Caco-2 (cell line): Measurements from ENCODE around the gene PPP1R14B. TPM values are rescaled to one million over a fixed set of nuclear protein-coding genes. Genes with fewer than 3 reads are reported as not detected.

ENCODE experiments used
- BruUV-seq: library from RNA; stranded (reverse); fragments of 400-500 nt; replicated peaks from 2 replicates; lab custom pipeline; 2021; lab: Mats Ljungman, UMichigan
- CTCF ChIA-PET: fragments of 300-600 bp; sonication (Branson Sonifier 250); formaldehyde crosslinking; loops from one replicate; lab custom pipeline; 2022; ENCODE audit warnings: antibody characterized with exemption; lab: Charles Lee
- POLR2A ChIA-PET: fragments of 300-600 bp; sonication (Branson Sonifier 250); formaldehyde crosslinking; loops from one replicate; lab custom pipeline; 2022; ENCODE audit warnings: antibody characterized with exemption; lab: Charles Lee
- DNase-seq, 2 experiments: peaks; one replicate each; pipeline versions ENCODE4 v3.0.0 to v3.0.0-alpha.2; 2020 to 2022
- H3K27me3 ChIP-seq: replicated peaks from 2 replicates; pipeline ENCODE4 v1.6.0; 2011; ENCODE audit warnings: low read length; ENCODE audit not compliant: control insufficient read depth, insufficient read depth
- H3K36me3 ChIP-seq: 2 replicates; pipeline ENCODE4 v1.5.1; 2011; ENCODE audit warnings: low read length; ENCODE audit not compliant: control insufficient read depth, insufficient read depth
- H3K4me1 ChIP-seq: fragments of 250-450 bp; sonication (Bioruptor Pico); 2 replicates; pipeline ENCODE4 v1.5.1; 2020; ENCODE audit warnings: mild to moderate bottlenecking
- H3K4me3 ChIP-seq: 2 replicates; pipeline ENCODE4 v1.5.1; 2011; ENCODE audit warnings: low read depth, mild to moderate bottlenecking, control low read depth, low read length
- H3K9me3 ChIP-seq: fragments of 250-450 bp; sonication (Bioruptor Pico); 2 replicates; pipeline ENCODE4 v1.5.1; 2020; ENCODE audit warnings: mild to moderate bottlenecking, moderate library complexity
- H3K27ac Mint-ChIP-seq: one replicate; pipeline ENCODE4 v1.8.0; 2022; ENCODE audit warnings: mixed read lengths; ENCODE audit not compliant: unreplicated experiment
- H3K27me3 Mint-ChIP-seq: one replicate; pipeline ENCODE4 v1.8.0; 2022; ENCODE audit warnings: mixed read lengths; ENCODE audit not compliant: insufficient read depth, unreplicated experiment
- H3K36me3 Mint-ChIP-seq: one replicate; pipeline ENCODE4 v1.8.0; 2022; ENCODE audit warnings: mild to moderate bottlenecking, mixed read lengths; ENCODE audit not compliant: insufficient read depth, unreplicated experiment
- H3K4me1 Mint-ChIP-seq: one replicate; pipeline ENCODE4 v1.8.0; 2022; ENCODE audit warnings: low read depth, mixed read lengths; ENCODE audit not compliant: unreplicated experiment
- H3K4me3 Mint-ChIP-seq: one replicate; pipeline ENCODE4 v1.8.0; 2022; ENCODE audit warnings: mild to moderate bottlenecking, moderate library complexity, mixed read lengths; ENCODE audit not compliant: unreplicated experiment
- H3K9me3 Mint-ChIP-seq: one replicate; pipeline ENCODE4 v1.8.0; 2022; ENCODE audit warnings: mixed read lengths; ENCODE audit not compliant: unreplicated experiment
- intact Hi-C: fragments of 100-400 bp; cut with micrococcal nuclease; formaldehyde crosslinking; loops from one replicate; pipeline ENCODE4 v1.10.0; 2022; ENCODE audit not compliant: unreplicated experiment
- total RNA-seq: library from RNA; stranded (reverse); gene quantifications from 2 replicates; pipeline ENCODE4 v1.2.3, GENCODE V29; 2022
- TF ChIP-seq, protein P1 (sequence below), 2 experiments: fragments of 200-600 bp in 1 of 2; IDR thresholded peaks; 1 replicate in 1 of 2; 2 replicates in 1 of 2; pipeline versions ENCODE4 v1.5.1 to v1.8.0; 2011 to 2022; ENCODE audit warnings: antibody characterized with exemption in 1 of 2, control low read depth in 1 of 2, inconsistent platforms in 1 of 2, low read depth in 1 of 2, low read length in 1 of 2, mild to moderate bottlenecking in 1 of 2, moderate library complexity in 1 of 2; ENCODE audit not compliant: insufficient read depth in 1 of 2, severe bottlenecking in 1 of 2, unreplicated experiment in 1 of 2

PPP1R14B gene
- total RNA-seq, 1 experiment from 2014 or later: 162 TPM

DNA sequence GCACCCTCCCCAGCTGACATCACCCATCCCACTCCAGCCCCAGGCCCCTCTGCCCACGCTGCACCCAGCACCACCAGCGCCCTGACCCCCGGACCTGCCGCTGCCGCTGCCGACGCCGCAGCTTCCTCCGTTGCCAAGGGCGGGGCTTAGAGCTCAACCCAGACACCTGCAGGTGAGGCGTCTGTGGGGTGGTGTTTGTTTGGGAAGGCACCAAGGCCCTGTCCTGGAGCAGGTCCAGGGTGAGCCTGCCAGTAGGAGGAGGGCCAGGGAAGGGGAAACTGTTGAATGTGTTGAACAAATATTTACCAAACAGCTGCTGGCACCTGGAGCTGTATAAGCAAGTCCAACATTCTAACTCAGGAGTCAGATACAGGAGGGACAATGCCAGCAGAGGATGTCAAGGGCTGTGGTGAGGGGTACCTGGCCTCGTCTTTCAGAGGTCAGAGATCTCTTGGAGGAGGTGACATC, 9.2 kb downstream of the PPP1R14B start:
- no peak overlapping the region for H3K4me3 ChIP-seq
- CTCF ChIA-PET: interaction anchor here (1.2 kb wide), 1 partner anchor 9 kb away, joined by 3 read pairs; the partner anchor contains the start of gene PPP1R14B
- no peaks in the 10 kb centered on the region for H3K9me3 ChIP-seq
- no TSS peak for BruUV-seq
- intact Hi-C loops: no loop called here
- no peaks in the 10 kb centered on the region; the same call in 1 of the 2 replicates for H3K36me3 ChIP-seq
- no peak for DNase-seq
- peaks cover 24% of the 10 kb centered on the region for H3K4me1 ChIP-seq
- Mint-ChIP-seq H3K4me3 (no peak overlapping the region), H3K27me3 (no peaks in the 10 kb centered on the region), H3K9me3 (no peaks in the 10 kb centered on the region), H3K27ac (no peak overlapping the region), H3K4me1 (peaks cover 8% of the 10 kb centered on the region), H3K36me3 (peaks cover 50% of the 10 kb centered on the region)
- POLR2A ChIA-PET: interaction anchor here (0.6 kb wide), 1 partner anchor 52 kb away, joined by 3 read pairs; the partner anchor contains the start of gene STIP1
- no peaks in the 10 kb centered on the region for H3K27me3 ChIP-seq
- TF ChIP-seq, protein P1, sequence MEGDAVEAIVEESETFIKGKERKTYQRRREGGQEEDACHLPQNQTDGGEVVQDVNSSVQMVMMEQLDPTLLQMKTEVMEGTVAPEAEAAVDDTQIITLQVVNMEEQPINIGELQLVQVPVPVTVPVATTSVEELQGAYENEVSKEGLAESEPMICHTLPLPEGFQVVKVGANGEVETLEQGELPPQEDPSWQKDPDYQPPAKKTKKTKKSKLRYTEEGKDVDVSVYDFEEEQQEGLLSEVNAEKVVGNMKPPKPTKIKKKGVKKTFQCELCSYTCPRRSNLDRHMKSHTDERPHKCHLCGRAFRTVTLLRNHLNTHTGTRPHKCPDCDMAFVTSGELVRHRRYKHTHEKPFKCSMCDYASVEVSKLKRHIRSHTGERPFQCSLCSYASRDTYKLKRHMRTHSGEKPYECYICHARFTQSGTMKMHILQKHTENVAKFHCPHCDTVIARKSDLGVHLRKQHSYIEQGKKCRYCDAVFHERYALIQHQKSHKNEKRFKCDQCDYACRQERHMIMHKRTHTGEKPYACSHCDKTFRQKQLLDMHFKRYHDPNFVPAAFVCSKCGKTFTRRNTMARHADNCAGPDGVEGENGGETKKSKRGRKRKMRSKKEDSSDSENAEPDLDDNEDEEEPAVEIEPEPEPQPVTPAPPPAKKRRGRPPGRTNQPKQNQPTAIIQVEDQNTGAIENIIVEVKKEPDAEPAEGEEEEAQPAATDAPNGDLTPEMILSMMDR (IDR thresholded peaks at IDR 0.05; ENCODE audit: insufficient read depth in 1 of 2, low read depth in 1 of 2, low read length in 1 of 2, severe bottlenecking in 1 of 2, unreplicated experiment in 1 of 2): no peak

- Mint-ChIP-seq H3K9me3 (no peaks in the 10 kb centered on the region), H3K4me1 (peaks cover 8% of the 10 kb centered on the region), H3K4me3 (peak overlapping the region; percentile 78), H3K36me3 (peaks cover 31% of the 10 kb centered on the region), H3K27me3 (no peaks in the 10 kb centered on the region), H3K27ac (peak overlapping the region; percentile 27)
- POLR2A ChIA-PET: no interaction called here
- peaks cover 25% of the 10 kb centered on the region for H3K4me1 ChIP-seq
- TSS peak; percentile 9 for BruUV-seq
- TF ChIP-seq, protein P1 (IDR thresholded peaks at IDR 0.05; ENCODE audit: insufficient read depth in 1 of 2, low read depth in 1 of 2, low read length in 1 of 2, severe bottlenecking in 1 of 2, unreplicated experiment in 1 of 2): no peak
- intact Hi-C loops: no loop called here
- peaks cover 2% of the 10 kb centered on the region for H3K36me3 ChIP-seq
- DNase-seq: no peak
- CTCF ChIA-PET: no interaction called here
- H3K4me3 ChIP-seq: peak overlapping the region; percentile 77
- H3K27me3 ChIP-seq: no peaks in the 10 kb centered on the region
- no peaks in the 10 kb centered on the region for H3K9me3 ChIP-seq
Observed at GRCh38 chr11:64235437-64236161, 11.1 kb downstream of the PPP1R14B start.

DNA sequence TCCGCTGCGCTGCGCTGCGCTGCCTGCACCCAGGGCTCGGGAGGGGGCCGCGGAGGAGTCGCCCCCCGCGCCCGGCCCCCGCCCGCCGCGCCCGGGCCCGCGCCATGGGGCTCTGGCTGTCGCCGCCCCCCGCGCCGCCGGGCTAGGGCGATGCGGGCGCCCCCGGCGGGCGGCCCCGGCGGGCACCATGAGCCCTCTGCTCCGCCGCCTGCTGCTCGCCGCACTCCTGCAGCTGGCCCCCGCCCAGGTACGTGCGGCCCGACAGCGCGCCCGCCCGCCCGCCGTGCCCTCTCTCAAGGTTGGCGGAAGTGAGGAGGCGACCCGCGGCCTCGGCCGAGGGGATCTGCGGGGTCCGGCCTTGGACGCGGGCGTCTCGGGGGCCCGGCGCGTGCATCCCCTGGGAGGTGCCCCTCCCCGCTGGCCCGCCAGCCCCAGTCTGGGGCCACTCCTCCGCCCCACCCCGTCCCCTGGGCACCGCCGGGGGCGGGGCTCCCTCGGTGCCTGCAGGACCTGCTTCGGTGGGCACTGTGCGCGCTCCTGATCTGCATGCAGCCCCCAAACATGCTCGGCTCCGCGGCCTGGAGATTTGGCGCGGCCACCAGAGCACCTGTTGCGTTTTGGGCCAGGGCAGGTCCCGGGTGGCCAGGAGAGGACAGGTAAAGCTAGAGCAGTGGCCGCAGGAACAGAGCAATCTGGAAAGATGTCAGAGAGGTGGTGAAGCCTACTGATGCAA, 11.9 kb downstream of the PPP1R14B start:
- intact Hi-C loops: loop anchor here (1.0 kb wide), 1 partner anchor 31 kb away; no protein-coding TSS in a partner anchor
- ChIA-PET POLR2A (no interaction called here), CTCF (no interaction called here)
- H3K36me3 Mint-ChIP-seq: peaks cover 31% of the 10 kb centered on the region
- TF ChIP-seq, protein P1 (IDR thresholded peaks at IDR 0.05; ENCODE audit: insufficient read depth in 1 of 2, low read depth in 1 of 2, low read length in 1 of 2, severe bottlenecking in 1 of 2, unreplicated experiment in 1 of 2): no peak
- no peaks in the 10 kb centered on the region for H3K9me3 ChIP-seq
- peak overlapping the region; percentile 77 for H3K4me3 ChIP-seq
- DNase-seq: peak in 1 of 2 experiments; percentile 66
- no peaks in the 10 kb centered on the region for H3K27me3 ChIP-seq
- H3K4me1 Mint-ChIP-seq: peaks cover under 1% of the 10 kb centered on the region
- no peaks in the 10 kb centered on the region for H3K27me3 Mint-ChIP-seq
- peaks cover 21% of the 10 kb centered on the region for H3K4me1 ChIP-seq
- no peaks in the 10 kb centered on the region for H3K9me3 Mint-ChIP-seq
- H3K36me3 ChIP-seq: peaks cover 2% of the 10 kb centered on the region
- no TSS peak for BruUV-seq
- H3K27ac Mint-ChIP-seq: peak overlapping the region; percentile 27
- peak overlapping the region; percentile 78 for H3K4me3 Mint-ChIP-seq
